HG02884 (cell line): ENCODE results near the gene TANC1.

ENCODE experiments used
- ATAC-seq: cut with Tn5 transposase; IDR thresholded peaks from one replicate; pipeline ENCODE4 v1.9.1; 2021; ENCODE audit warnings: mild to moderate bottlenecking, moderate library complexity; ENCODE audit not compliant: unreplicated experiment

Gene TANC1

DNA sequence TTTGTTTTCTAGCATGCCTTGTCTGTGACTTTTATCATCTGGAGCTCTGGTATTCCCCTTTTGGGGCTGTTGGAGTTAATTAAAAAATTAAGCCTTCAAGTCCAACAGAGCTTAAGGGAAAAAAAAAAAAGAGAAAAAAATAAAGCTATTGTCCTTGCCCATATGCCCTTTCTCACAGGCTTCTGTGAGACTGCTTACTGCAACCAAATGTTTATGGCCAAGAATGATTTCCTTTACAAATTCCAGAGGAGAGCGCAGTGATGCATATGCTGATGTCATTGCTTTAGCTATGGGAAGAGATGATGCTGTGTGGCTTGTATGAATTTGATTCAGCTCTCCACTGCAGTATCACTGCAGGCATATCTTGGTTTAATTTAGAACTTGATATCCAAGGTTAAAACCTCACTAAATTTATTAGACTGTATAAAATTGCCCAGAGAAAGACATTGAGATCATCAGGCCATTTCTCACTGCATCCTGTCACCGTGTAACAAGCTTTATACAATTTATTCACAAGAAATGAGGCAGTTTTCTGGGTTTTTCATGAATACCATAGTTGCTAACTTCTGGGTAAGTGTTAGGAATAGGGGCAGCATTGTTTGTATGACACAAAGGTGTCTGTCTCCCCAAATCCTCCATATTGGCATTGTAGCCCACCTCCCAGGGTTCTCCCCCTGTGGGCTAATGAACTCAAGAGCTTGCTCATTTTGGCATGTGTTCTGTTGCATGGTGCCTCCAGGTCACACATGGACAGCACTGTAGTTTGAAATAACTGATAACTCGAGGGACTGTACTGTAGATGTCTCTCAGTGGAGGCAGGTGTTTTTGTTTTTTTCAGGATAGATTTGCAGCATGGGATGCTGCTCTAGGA is 85.0 kb downstream of the TANC1 start:
- ATAC-seq: no peak

DNA sequence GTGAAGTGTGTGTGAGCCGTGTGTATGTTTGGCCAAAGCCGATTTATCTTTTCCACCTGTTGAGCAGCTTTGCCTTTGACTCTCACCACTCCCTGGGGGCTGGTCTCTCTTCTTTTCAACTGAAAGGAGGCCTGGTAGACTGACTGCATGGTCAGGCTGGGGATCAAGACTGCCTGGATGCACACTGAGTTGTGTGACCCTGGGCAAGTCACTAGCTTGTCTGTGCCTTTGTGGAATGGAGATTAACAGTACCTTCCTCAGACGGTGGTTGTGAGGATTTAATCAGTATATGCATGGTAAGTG is 85.5 kb downstream of the TANC1 start:
- no peak for ATAC-seq

DNA sequence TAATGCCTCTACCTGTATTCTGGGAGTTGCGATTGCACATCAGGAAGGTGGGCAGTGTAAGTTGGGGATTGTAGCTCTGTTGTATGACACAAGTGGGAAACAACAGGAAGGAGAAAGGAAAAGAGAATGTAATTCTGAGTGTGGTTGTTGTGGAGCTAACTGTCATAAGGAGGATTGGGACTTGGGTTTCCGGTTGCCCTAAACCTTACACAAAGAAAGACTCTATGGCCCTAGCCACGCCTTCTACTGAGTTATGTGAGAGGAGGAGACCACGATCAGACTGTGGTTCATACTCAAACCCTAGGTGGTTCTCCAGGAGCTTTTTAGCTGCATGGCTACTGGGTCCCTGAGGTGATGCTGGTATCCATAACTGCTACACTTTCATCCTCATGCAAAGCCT is 86.5 kb downstream of the TANC1 start:
- ATAC-seq: no peak

DNA sequence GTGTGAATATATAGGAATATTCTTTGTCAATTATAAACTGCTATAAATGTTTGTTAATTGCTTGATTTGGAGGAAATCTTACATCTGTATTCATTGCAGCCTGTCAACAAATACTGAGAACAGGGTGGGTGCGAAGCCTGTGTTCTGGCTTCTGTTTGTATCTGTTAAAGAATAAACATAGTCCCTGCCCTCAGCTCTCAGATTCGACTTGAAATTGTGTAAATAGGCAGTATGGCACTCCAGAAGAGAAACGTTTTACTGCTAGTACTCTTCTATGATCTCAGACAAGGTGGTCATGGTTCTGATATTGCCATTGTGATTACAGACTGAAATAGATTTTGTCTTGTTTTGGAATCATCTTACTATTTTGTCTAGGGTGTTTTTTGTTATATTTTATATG is 92.1 kb downstream of the TANC1 start:
- no peak for ATAC-seq

DNA sequence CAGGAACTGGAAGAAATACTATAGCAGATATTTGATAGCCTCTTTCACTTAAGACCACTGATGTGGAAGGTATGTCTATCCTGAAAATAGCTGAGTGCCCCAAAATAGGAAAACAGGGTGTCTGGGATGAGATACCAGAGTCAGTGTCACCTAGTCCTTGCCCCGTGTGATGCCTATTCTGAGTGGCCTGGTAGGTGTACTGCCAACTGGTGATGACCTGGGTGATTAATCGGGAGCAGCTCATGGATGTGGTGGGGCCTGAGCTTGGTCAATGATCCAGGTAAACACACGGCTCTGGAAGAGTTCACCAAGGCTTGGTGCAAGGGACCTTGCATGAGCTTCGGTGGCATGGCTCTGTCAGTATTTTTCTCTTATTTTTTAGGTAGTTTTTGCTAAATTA is 95.2 kb downstream of the TANC1 start:
- no peak for ATAC-seq

DNA sequence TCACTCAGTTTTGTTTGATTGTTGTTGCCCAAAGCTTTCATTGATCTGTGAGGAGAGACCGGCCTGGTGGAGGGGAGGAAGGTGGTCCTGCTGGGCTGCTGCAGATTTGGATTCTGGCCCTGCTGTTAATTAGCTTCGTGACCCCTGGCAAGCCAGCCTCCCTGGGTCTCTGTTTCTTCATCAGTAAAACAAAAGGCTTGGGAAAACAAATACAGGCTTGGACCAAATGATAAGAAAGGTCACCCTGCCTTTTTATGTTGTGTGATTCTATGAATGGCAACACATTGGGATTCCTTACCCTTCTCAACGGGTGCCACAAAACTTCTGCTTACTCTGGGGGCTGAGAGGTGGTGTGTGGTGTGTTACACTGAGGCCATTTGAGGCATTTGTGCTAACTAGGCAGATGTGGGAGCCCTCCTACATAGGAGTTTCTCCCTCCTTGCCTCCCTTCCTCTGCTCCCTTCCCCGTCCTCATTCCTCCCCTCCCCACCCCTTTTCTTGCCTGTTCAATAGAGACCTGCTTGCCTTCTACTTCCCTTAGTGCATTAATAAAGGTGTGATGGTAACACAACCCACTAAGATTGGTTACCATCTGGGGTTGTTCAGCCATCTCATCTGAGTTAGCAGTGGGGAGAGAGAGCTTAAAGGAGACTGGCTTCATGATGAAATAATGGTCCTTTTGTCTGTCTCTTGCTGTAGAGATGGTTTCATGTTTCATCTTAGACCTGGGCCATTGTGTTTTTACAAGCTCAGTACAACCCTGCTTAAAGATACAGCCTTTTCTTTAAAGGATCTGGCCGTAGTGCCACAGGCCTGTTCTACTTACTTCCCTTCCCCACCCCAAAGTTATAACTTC is 96.2 kb downstream of the TANC1 start:
- no peak for ATAC-seq

DNA sequence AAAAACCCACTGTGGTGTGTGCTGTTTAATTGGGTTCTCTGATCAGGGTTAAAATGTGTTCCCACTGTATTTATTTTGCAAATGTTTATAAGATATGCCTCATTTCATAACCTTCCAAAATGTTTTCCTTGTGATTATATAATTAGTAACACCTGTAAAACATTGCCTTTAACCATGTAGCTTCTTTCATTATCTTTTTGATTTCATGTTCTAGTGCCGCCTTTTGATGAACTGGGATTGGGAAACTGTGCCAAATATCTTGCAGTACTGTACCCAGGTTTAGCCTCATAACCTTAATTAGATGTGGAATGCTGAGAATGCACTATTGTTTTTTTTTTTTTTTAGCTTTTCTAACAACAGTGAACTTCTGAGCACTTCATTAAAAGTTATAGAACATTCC is 96.9 kb downstream of the TANC1 start:
- no peak for ATAC-seq

DNA sequence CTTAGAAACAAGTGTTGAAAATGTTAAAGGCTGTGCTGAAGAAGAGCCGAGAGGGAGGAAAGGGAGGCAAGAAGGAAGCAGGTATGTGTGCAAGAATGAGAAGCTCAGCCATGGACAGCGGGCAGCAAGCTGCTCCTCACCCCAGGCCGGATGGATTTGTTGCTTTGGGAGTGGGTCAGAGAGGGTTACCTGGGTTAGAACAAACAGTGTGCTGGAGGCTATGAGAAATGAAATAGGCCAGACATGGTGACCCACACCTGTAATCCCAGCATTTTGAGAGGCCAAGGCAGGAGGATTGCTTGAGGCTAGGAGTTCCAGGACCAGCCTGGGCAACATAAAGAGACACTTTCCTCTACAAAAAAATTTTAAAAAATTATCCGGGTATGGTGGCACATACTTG is 97.5 kb downstream of the TANC1 start:
- no peak for ATAC-seq

DNA sequence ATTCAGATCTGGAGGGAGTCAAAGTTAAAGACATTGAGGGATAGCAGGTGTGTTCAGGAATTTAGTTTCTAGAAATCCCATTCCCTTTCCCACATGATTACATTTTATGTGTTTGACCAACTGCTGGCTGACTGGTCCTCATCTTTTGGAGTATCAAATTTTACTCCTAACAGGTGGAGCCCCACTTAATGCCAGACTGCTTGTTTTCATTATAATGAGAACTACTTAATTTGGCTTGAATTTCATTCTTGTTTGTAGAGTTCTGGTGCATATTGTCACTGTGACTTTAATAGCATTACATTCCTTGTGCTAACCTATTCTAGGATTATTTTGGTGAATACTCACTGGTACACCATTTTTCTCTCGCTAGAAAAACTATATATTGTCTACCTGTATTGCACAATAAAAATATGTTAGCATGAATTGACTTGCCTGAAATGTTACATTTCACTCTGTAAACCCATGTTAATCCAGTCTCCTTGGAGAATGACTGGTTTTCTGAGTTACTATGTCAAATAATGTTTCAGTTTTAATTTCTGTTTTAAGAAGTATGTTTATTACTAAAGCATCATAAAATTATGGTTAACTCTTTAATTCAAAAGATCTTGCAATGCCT is 98.2 kb downstream of the TANC1 start:
- no peak for ATAC-seq

DNA sequence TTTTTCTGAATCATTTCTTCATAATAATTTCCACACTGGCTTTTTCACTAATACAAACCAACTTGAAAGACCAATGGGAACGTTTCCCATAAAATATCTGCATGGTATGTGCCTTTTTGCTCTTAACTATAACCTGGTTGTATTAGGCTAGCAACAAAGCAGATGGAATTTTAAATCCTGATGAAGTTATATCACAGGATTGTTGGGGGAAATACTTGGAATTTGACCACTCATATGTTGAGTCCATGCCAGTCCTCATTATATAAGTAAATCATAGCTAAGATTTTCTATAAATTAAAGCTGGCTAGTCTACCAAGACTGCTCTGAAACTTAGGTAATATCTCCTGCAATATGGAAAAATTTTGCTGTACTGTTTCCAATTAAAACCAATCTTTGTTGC is 99.5 kb downstream of the TANC1 start:
- ATAC-seq: no peak

DNA sequence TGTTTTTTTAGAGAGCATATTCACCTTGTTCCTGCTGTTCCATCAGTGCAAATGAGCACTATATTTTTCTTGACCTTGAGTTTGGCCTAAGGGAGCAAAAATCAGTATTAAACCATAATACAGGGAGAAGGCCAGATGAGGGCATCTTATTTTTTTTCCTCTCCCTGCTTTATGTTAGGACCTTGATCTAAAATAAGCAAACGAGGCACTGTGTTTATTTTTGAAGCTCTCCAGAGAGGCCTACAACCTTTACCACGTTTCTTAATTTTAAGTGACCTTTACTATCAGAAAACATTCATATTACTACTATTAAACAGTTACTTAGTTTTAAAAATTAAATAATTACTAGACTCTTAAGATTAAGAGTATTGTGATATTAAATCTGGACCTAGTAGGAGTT is 100.8 kb downstream of the TANC1 start:
- ATAC-seq: no peak

DNA sequence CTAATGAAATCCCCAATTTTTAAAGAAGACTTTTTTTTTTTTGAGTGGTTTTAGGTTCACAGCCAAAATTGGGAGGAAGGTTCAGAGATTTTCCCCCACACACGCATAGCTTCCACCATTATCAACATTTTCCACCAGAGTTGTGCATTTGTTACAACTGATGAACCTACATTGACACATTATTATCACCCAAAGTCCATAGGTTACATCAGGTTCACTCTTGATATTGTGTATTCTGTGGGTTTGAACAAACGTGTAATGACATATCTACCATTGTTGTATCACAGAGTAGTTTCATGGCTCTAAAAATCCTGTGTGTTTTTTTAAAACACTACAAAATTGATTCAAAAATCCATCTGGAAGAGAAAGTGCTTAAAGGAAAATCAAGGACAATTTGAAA is 101.8 kb downstream of the TANC1 start:
- ATAC-seq: no peak

DNA sequence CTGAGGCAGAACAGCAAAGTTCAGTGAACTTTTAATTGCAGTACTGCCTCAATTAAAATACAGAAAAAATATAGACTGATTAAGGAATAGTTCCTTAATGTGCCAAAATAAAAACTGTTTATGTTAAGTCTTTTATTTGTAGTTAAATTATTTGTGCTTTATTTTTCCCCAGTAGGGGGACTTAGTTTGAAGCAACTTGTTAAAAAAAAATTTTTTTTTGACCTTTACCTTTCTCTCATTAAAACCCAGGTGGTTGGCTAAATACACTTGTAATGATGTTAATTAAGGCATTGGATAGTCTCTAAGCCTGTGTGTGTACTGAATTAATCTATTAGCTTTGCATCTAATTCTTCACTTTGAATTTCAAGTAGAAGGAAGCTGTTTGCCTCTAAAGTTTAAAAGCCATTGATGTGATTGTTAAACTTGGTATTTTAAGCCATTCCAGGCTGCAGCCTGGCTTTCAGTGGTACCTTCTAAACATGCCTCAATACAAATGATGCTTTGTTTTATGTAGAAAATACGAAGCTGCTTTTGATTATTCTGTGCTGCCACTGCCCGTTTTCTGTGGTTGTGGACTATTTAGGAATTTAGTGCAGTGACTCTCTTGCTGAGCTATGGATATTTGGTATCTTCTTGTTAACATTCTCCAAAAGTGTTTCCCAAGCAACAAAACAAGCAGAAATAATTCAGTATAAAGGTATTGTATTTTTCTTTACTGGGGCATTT is 102.9 kb downstream of the TANC1 start:
- ATAC-seq: no peak

DNA sequence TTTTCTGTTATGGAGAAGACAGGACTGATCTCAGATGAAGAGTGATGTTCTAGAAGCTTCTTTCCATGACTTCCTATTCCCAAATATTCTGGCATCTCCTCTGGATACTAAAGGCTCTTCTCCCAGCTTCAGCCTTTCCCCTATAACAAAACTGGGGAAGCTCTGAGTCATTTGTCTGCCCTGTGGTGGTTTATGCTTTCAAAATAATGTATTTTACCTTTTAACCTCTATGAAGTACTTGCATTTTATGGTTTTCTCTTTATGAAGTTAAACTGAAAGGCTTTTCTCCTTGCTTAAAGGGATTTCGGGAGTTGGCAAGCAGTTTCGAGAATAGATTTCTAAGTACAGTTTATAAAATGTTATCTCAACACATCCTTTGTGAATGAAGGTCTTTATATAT is 104.4 kb downstream of the TANC1 start:
- no peak for ATAC-seq

DNA sequence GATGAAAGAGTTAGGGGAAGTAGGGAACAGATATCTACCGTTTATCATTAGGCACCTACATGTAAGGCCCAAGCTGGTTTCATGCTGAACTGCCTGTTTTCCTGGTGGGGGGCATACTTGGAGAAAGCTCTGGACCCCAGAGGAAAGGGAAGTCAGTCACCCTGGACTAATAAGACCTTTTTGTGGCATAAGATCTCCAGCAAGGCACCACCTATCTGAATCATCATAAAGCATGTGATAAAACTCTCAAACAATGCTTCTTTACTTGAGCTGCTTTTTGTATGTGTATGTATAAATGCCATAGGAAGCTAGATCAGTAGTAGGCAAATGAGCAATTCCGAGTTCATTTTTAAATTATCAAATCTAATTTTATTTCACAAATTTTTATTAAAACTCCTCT is 104.8 kb downstream of the TANC1 start:
- ATAC-seq: no peak

DNA sequence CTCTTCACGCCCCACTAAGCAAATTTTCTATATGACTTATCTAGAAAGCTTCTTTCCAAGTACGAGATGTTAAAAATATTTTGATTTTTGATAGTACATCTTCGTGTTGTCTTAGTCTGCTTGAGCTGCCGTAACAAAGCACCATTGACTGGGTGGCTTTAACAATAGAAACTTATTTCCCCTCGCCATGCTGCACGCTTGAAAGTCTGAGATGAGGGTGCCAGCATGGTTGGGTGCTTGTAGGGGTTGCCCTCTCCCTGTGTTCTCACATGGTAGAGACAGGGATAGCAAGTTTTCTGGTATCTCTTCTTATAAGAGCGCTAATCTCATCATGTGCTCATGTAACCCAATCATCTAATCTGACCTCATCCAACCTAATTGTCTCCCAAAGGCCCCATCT is 106.2 kb downstream of the TANC1 start:
- no peak for ATAC-seq

DNA sequence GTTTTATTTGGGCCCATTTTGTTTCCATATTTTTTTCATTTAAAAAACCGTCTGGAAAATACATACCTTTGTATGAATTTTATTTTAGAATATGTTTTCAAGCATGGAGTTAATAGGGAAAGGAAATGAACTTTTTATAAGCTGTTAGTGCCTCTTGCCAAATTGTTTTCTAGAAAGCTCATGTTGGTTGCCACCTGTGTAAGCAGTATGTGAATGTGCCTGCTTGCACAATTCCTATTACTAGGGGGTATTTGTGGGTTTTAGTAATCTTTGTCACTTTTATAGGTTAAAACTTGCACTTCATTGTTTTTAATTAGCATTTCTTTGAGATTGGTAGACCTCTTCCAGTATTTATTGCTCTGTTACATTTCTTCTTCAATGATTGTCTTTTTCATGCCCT is 107.3 kb downstream of the TANC1 start:
- no peak for ATAC-seq

DNA sequence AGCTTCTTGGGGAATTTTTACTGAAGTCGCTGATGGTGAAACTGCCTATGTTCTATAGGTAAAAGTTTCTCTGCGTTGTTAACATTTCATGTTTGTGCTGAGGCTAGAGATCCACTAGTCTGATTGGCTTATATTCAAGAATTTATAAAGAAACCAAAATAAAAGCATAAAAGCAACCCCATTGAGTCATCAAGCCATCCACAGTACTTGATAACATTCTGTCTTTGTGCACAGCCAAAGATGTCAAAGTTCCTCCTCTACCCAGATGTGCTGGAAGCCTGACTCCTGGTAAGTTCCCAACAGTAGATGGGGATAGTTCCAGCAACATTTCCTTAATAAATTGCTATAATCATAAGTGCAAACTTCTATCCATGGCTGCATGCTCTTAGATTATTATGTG is 107.8 kb downstream of the TANC1 start:
- no peak for ATAC-seq

DNA sequence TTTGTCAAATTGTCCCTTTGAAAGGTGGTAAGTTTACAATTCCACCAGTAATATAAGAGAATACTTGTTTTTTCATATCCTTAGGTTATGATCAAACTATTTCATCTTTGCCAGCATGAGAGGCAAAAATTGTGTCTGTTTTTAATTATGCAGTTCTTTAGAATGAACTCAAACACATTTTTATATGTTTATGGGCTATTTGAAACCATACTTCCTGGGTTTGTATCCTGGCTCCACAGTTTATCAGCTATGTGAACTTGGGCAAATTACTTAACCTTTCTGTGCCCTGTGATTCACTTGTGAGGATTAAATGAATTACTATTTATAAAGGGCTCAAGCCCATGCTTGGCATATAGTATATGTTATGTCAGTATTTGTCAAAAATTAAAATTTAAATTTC is 109.4 kb downstream of the TANC1 start:
- no peak for ATAC-seq

DNA sequence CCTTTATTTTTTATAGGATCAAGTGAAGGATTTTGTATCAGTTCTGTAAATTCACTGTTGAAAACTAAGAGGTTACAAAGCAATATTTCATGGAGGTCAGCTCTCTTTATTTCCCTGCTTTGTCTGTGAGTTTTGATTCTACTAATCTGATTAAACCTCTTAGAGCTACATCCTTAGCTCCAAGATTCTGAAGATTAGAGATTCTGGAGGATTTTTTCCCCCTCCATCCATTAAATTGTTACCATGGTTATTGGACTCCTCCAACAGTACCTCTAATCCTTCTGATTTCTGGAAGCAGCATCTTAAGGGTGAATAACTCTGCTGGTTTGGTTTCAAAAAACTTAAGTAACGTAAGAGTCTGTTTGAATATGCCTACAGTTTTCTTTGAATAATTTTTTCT is 110.0 kb downstream of the TANC1 start:
- ATAC-seq: no peak

DNA sequence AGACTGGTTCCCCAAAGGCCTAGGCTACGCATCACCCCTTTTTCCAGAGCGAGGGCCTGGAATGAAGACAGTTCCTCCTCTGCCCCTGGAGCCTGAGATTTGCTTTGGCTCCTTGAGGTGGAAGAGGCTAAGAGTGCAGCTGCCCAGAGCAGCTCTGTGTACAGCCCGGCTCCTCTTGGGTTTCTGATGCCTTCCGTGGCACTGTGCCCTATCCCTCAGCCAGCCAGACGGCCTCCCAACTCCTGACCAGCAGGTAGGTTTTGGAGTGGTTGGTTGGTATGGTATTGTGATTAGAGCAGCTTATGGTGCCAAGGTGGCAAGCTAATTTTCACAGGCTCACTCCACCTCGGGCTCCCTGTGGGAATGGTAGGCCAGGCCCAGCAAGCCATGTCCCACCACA is 112.2 kb downstream of the TANC1 start:
- ATAC-seq: no peak
